HEK293 (cell line): ENCODE measurements around the gene DNMT3B.
A peak's percentile ranks its signal among the peaks of the same experiment; 100 is the strongest.

Experiments used
- ATF2 ChIP-seq: fragments of 450-650 bp; formaldehyde crosslinking; IDR thresholded peaks from 2 replicates; pipeline ENCODE4 v1.5.1; 2016; ENCODE audit warnings: missing biosample characterization, missing genetic modification characterization, low read depth
- GFI1B ChIP-seq: fragments of 450-650 bp; formaldehyde crosslinking; IDR thresholded peaks from 2 replicates; pipeline ENCODE4 v1.5.1; 2016; ENCODE audit warnings: missing biosample characterization, missing genetic modification characterization
- GLI2 ChIP-seq: fragments of 450-650 bp; formaldehyde crosslinking; IDR thresholded peaks from 2 replicates; pipeline ENCODE4; 2017; ENCODE audit warnings: missing biosample characterization, missing genetic modification characterization, low read depth, borderline replicate concordance
- HOXD13 ChIP-seq: sonication (generic); formaldehyde crosslinking; IDR thresholded peaks from 2 replicates; pipeline ENCODE4 v1.8.0; 2022; ENCODE audit warnings: missing genetic modification reagents, borderline replicate concordance
- INSM2 ChIP-seq: fragments of 450-650 bp; formaldehyde crosslinking; IDR thresholded peaks from 2 replicates; pipeline ENCODE4 v1.5.1; 2016; ENCODE audit warnings: missing biosample characterization, missing genetic modification characterization
- KLF8 ChIP-seq: fragments of 450-650 bp; formaldehyde crosslinking; IDR thresholded peaks from 2 replicates; pipeline ENCODE4 v1.5.1; 2016; ENCODE audit warnings: missing biosample characterization, missing genetic modification characterization
- MEIS1 ChIP-seq: sonication (generic); formaldehyde crosslinking; IDR thresholded peaks from 2 replicates; pipeline ENCODE4 v1.8.1; 2022; ENCODE audit warnings: missing genetic modification reagents, mild to moderate bottlenecking, borderline replicate concordance
- OVOL3 ChIP-seq: fragments of 450-650 bp; formaldehyde crosslinking; IDR thresholded peaks from 2 replicates; pipeline ENCODE4 v1.5.1; 2016; ENCODE audit warnings: missing biosample characterization, missing genetic modification characterization
- RBAK ChIP-seq: fragments of 450-650 bp; formaldehyde crosslinking; IDR thresholded peaks from 2 replicates; pipeline ENCODE4 v1.5.1; 2016; ENCODE audit warnings: missing biosample characterization, missing genetic modification characterization
- REST ChIP-seq: fragments of 450-650 bp; formaldehyde crosslinking; IDR thresholded peaks from 2 replicates; pipeline ENCODE4 v1.5.1; 2016; ENCODE audit warnings: missing biosample characterization, missing genetic modification characterization
- ZBTB26 ChIP-seq: fragments of 450-650 bp; formaldehyde crosslinking; optimal IDR thresholded peaks from 2 replicates; pipeline ENCODE3; 2016; ENCODE audit warnings: missing biosample characterization, mild to moderate bottlenecking, missing genetic modification characterization
- ZBTB48 ChIP-seq: fragments of 450-650 bp; formaldehyde crosslinking; IDR thresholded peaks from 2 replicates; pipeline ENCODE4 v1.5.1; 2016; ENCODE audit warnings: missing biosample characterization, missing genetic modification characterization
- ZFP3 ChIP-seq: fragments of 450-650 bp; formaldehyde crosslinking; IDR thresholded peaks from 2 replicates; pipeline ENCODE4 v1.5.1; 2016; ENCODE audit warnings: low read depth, missing biosample characterization, missing genetic modification characterization
- ZFP41 ChIP-seq: fragments of 450-650 bp; formaldehyde crosslinking; IDR thresholded peaks from 2 replicates; pipeline ENCODE4 v1.5.1; 2016; ENCODE audit warnings: missing biosample characterization, missing genetic modification characterization, borderline replicate concordance
- ZNF175 ChIP-seq: fragments of 450-650 bp; formaldehyde crosslinking; IDR thresholded peaks from 2 replicates; pipeline ENCODE4 v1.5.1; 2016; ENCODE audit warnings: missing biosample characterization, missing genetic modification characterization
- ZNF202 ChIP-seq: fragments of 450-650 bp; formaldehyde crosslinking; IDR thresholded peaks from 2 replicates; pipeline ENCODE4 v1.5.1; 2016; ENCODE audit warnings: missing biosample characterization, missing genetic modification characterization, borderline replicate concordance
- ZNF221 ChIP-seq: fragments of 450-650 bp; formaldehyde crosslinking; IDR thresholded peaks from 2 replicates; pipeline ENCODE4 v1.5.1; 2017; ENCODE audit warnings: missing biosample characterization, missing genetic modification characterization, borderline replicate concordance
- ZNF248 ChIP-seq: fragments of 450-650 bp; formaldehyde crosslinking; IDR thresholded peaks from 2 replicates; pipeline ENCODE4 v1.5.1; 2017; ENCODE audit warnings: missing biosample characterization, missing genetic modification characterization
- ZNF311 ChIP-seq: fragments of 450-650 bp; formaldehyde crosslinking; IDR thresholded peaks from 2 replicates; pipeline ENCODE4 v1.5.1; 2017; ENCODE audit warnings: missing biosample characterization, missing genetic modification characterization, borderline replicate concordance
- ZNF37A ChIP-seq: fragments of 450-650 bp; IDR thresholded peaks from 2 replicates; pipeline ENCODE4 v1.5.1; 2018; ENCODE audit warnings: missing biosample characterization, missing genetic modification characterization
- ZNF394 ChIP-seq: fragments of 450-650 bp; formaldehyde crosslinking; IDR thresholded peaks from 2 replicates; pipeline ENCODE4 v1.5.1; 2016; ENCODE audit warnings: missing biosample characterization, missing genetic modification characterization, mild to moderate bottlenecking, moderate library complexity, borderline replicate concordance
- ZNF433 ChIP-seq: fragments of 450-650 bp; formaldehyde crosslinking; IDR thresholded peaks from 2 replicates; pipeline ENCODE4 v1.5.1; 2016; ENCODE audit warnings: missing biosample characterization, missing genetic modification characterization, low read depth
- ZNF510 ChIP-seq: fragments of 450-650 bp; formaldehyde crosslinking; IDR thresholded peaks from 2 replicates; pipeline ENCODE4 v1.5.1; 2018; ENCODE audit warnings: mild to moderate bottlenecking, missing genetic modification characterization, missing biosample characterization; ENCODE audit not compliant: insufficient replicate concordance
- ZNF555 ChIP-seq: fragments of 450-650 bp; formaldehyde crosslinking; conservative IDR thresholded peaks from 2 replicates; pipeline ENCODE4 v1.5.1; 2017; ENCODE audit warnings: missing biosample characterization, mild to moderate bottlenecking, missing genetic modification characterization, inconsistent platforms
- ZNF600 ChIP-seq: fragments of 450-650 bp; formaldehyde crosslinking; IDR thresholded peaks from 2 replicates; pipeline ENCODE4 v1.5.1; 2016; ENCODE audit warnings: missing biosample characterization, missing genetic modification characterization
- ZNF624 ChIP-seq: fragments of 450-650 bp; formaldehyde crosslinking; IDR thresholded peaks from 2 replicates; pipeline ENCODE4 v1.5.1; 2017; ENCODE audit warnings: missing biosample characterization, missing genetic modification characterization
- ZNF704 ChIP-seq: fragments of 450-650 bp; formaldehyde crosslinking; IDR thresholded peaks from 2 replicates; pipeline ENCODE4 v1.5.1; 2016; ENCODE audit warnings: missing biosample characterization, missing genetic modification characterization
- ZNF768 ChIP-seq: fragments of 450-650 bp; formaldehyde crosslinking; IDR thresholded peaks from 2 replicates; pipeline ENCODE4 v1.5.1; 2018; ENCODE audit warnings: missing biosample characterization, mild to moderate bottlenecking, missing genetic modification characterization
- ZNF776 ChIP-seq: fragments of 450-650 bp; formaldehyde crosslinking; IDR thresholded peaks from 2 replicates; pipeline ENCODE4 v1.5.0; 2017; ENCODE audit warnings: missing biosample characterization, missing genetic modification characterization, borderline replicate concordance
- ZNF830 ChIP-seq: fragments of 450-650 bp; IDR thresholded peaks from 2 replicates; pipeline ENCODE4 v1.5.0; 2018; ENCODE audit warnings: missing biosample characterization, missing genetic modification characterization, low read depth, mild to moderate bottlenecking, moderate library complexity
- ZSCAN16 ChIP-seq: fragments of 450-650 bp; formaldehyde crosslinking; IDR thresholded peaks from 2 replicates; pipeline ENCODE4 v1.5.1; 2016; ENCODE audit warnings: missing biosample characterization, missing genetic modification characterization

DNMT3B gene

GRCh38 chr20:32761831-32762753, at the start of gene DNMT3B (continued):
- TF ChIP-seq ZBTB26 (tag by site-specific recombination) (peak; percentile 16), ZNF221 (tag by site-specific recombination) (no peak), ZNF175 (tag by site-specific recombination) (no peak), ZNF830 (no peak), ATF2 (tag by site-specific recombination) (no peak), ZFP41 (tag by site-specific recombination) (no peak), ZNF600 (tag by site-specific recombination) (peak; percentile 79), ZSCAN16 (tag by site-specific recombination) (no peak), ZNF202 (tag by site-specific recombination) (no peak), OVOL3 (tag by site-specific recombination) (no peak), ZFP3 (tag by site-specific recombination) (no peak), KLF8 (tag by site-specific recombination) (peak; percentile 76; the same call in 1 of the 2 replicates), ZNF311 (tag by site-specific recombination) (no peak), GFI1B (tag by site-specific recombination) (no peak), HOXD13 (CRISPR knock-in tag) (no peak), ZNF768 (tag by site-specific recombination) (no peak; the same call in 1 of the 2 replicates), ZNF624 (tag by site-specific recombination) (no peak), INSM2 (peak; percentile 49; the same call in 1 of the 2 replicates), ZNF555 (tag by site-specific recombination) (no peak), RBAK (tag by site-specific recombination) (no peak), ZNF776 (tag by site-specific recombination) (no peak), REST (tag by site-specific recombination) (0 out of 2 replicates have a peak, but pooled peaks have one; percentile 14), ZNF37A (no peak), MEIS1 (no peak), ZNF704 (tag by site-specific recombination) (no peak), ZNF248 (tag by site-specific recombination) (no peak), ZBTB48 (tag by site-specific recombination) (peak; percentile 49; the same call in 1 of the 2 replicates), ZNF394 (tag by site-specific recombination) (peak; percentile 50; the same call in 1 of the 2 replicates), ZNF433 (tag by site-specific recombination) (no peak), GLI2 (no peak), ZNF510 (no peak)
